ENCODE data around the gene S100A7A. TPM values are rescaled to one million over a fixed set of nuclear protein-coding genes. Genes with fewer than 3 reads are reported as not detected.
A peak's percentile ranks its signal among the peaks of the same experiment; 100 is the strongest.
"Not testable (repeated sequence)": the region's sequence is repeated elsewhere in the genome, so short reads cannot be mapped to it uniquely, and the experiment has no call there.

S100A7A gene
- total RNA-seq, 1 donor from 2014 or later, result not detected

GRCh38 chr1:153395136-153395685, 21.1 kb upstream of the S100A7A start:
- peak; percentile 5 for DNase-seq (ENCODE audit: low spot score)

DNA sequence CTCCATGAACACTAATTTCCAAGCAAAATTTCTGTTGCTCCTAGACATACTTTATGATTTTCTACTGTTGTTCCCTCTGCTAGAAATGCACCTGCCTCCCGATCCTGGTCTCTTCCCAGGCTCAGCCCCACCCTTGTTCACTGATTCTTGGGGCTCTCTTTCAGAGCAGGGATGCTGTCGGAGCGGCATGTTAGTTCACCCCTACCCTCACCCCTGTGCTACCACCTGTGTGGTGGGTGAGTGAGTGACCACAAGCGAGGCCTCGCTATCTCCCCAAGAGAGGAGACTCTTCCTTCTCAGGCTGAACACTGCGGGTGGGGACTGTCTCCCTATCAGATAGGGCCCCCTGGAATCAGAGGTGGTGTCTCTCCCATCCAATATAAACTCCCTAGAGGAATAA, 20.5 kb upstream of the S100A7A start:
- no peak for DNase-seq (ENCODE audit: low spot score)

DNA sequence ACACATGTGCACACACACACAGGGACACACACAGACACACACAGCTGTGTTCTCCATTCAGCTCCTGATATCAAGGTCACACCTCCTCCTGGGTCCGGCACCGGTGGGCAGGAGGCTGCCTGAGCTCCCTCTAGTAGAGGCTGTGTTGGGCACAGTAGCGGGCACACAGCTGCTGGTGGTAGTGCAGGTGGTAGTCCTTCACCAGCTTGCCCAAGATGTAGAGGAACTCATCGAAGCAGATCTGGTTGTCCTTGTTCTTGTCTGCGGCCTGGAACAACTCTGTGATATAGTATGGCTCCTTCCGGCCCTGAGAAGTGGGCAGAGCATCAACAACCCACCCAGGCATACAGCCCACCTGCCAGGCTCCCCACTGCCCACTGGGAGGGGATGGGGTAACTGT, 19.9 kb upstream of the S100A7A start:
- DNase-seq (ENCODE audit: low spot score), result peak; percentile 2

DNA sequence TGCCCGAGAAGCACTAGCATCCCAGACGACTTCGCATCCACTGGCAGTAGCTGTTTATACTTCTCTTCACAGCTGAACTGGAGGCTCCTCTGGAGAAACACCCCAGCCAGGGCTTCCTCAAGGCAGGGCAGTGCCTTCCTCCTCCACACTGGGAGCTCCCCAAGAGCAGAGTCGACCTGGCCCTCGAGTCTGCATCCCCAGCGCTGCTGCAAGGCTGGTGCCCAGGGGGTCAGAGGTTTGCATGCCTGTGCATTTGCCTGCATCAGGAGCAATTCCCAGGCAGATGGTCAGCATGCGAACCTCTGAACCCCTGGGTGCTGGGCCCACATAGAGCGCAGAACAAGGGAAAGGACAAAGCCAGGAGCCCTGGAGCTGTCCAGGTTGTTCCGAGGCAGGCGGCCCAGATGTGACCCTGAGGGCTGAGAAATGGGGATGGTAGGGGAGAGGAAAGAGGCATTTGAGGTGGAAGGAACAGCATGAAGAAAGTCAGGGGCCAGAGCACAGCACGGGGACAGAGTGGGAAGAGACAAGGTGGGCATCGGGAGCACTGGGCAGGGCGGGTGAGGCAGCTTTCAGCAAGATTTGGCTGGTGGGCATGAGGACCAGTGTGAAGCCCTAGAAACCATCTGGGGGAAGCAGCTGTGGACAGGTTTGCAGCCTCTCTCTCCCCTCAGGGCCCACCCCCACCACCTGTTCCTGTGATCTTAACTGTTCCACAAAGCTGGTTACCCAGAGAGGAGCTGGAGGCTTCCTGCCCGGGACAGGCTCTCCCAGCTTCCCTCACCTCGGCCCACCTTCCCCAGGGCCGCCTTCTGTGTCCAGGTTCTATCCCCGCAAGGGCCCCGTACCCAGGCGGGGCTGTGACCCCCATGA, 19.0 kb upstream of the S100A7A start:
- peak; percentile 5 for DNase-seq (ENCODE audit: low spot score)

GRCh38 chr1:153397924-153398651, 18.2 kb upstream of the S100A7A start:
- peak; percentile 7 for DNase-seq (ENCODE audit: low spot score)

DNA sequence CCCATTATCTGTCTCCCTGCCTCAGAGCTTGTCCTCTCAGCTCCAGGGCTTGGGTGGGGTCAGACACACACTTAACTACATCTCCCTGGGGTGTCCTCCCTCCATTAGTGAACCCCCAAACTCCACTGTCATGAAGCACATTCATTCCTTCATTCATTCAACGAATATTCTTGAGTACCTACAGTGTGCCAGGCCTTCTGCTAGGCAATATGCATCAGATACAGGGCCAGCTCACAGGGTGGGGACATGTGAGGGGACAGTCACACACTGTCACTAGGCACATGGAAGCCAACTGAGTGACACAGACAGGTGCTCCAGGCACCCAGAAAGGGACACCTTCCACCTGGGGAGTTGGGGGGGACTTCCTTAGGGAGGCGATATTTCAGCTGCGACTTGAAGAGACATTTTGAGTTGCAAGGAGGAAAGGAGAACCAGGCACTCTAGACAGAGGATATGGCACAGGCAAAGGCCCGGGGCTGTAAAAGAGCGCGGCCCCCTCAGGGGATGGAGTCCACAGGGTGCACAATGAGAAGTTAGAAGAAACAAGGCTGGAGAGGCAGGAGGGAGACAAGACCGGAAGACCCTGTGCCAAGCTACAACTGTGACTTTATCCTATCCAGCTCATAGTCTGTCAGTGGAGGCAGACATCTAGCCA, 16.8 kb upstream of the S100A7A start:
- no peak for DNase-seq (ENCODE audit: low spot score)

GRCh38 chr1:153400244-153400643, 16.1 kb upstream of the S100A7A start:
- DNase-seq (ENCODE audit: low spot score), result no peak

DNA sequence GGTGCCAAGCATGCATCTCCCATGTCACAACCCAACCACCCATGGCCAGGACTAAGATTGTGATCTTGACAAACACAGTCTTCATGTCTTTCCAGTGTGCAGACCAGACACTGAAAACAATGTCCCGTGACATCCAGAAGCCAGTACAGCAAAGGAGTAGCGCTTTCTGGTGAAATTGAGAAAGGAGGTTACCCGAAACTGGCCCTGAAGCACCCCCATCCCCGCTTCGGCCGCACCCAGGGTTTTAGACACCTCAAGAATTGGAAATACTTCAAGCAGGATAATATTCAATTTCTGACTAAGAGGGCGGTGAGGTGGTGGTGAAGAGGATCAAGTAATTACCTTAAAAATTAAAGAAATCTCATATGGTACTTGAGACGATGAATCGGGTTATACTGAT, 14.9 kb upstream of the S100A7A start:
- DNase-seq (ENCODE audit: low spot score), result no peak

DNA sequence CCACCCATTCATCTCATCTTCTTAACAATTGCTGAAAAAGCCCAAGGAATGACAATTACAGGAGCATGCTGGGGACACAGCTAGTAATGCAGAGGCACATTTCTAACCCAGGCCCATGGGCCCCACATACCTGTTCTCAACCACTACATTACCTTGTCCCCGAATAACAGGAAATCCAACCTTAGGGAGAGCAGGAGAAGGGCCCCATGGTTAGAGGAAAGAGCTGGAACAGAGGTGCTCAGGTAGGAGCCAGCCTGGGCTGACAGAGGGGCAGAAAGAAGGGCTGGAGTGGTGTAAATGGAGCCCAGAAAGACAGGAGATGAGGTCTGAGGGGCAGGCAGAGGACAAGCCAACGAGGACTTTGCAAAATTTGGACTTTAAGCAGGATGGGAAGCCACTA, 14.1 kb upstream of the S100A7A start:
- no peak for DNase-seq (ENCODE audit: low spot score)

DNA sequence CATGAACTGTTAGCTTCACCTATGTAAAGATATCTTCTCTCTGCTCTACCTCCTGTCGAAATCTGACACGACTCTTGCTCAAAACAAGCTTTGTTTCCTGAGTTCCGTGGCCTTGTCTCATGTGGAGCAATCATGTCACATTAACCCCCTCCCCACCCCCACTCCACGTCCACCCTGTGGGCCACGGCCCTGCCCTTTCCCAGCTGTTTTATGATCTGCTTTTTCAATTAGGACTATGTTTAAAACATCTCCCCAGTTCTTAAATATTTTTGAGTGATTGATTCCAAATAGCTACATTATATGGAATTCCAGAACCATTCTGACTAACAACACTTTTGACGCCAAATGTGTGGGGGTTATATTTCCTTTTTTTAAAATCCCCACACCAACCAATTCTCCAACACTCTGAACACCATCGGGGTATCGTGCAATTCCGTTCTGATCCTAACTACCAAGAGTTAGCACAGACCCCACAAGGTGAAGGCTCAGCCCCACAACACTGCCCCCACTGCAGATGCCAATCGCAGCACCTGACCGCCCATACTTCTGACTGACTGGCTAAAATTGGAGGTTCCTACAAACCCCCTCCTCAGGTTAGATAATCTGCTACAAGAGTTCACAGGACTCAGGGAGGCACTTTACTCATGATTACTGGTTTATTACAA, 12.8 kb upstream of the S100A7A start:
- DNase-seq (ENCODE audit: low spot score), result no peak

DNA sequence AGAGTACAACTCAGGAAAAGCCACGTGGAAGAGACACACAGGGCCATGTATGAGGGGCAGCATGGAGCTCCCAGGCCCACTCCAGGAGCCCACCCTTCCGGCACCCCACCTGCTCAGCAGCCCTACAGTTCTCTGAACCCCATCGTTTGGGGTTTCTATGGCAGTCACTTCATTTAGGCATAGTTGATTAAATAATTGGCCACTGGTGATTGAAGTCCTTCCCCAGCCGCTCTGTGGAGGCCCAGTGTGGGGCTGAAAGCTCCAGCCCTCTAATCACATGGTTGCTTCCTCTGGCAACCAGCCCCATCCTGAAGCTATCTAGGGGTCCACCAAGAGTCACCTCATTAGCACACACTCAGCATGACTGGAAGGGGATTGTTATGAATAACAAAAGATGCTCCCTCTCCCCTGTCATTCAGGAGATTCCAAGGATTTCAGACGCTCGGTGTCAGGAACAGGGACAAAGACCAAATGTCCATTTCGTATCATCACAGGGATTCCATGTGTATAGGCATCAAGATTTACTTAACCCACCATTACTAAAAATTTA, 12.2 kb upstream of the S100A7A start:
- no peak for DNase-seq (ENCODE audit: low spot score)

- peak; percentile 23 for DNase-seq (ENCODE audit: low spot score)
These were observed 11.6 kb upstream of the S100A7A start for GRCh38 chr1:153404768-153405167.

DNA sequence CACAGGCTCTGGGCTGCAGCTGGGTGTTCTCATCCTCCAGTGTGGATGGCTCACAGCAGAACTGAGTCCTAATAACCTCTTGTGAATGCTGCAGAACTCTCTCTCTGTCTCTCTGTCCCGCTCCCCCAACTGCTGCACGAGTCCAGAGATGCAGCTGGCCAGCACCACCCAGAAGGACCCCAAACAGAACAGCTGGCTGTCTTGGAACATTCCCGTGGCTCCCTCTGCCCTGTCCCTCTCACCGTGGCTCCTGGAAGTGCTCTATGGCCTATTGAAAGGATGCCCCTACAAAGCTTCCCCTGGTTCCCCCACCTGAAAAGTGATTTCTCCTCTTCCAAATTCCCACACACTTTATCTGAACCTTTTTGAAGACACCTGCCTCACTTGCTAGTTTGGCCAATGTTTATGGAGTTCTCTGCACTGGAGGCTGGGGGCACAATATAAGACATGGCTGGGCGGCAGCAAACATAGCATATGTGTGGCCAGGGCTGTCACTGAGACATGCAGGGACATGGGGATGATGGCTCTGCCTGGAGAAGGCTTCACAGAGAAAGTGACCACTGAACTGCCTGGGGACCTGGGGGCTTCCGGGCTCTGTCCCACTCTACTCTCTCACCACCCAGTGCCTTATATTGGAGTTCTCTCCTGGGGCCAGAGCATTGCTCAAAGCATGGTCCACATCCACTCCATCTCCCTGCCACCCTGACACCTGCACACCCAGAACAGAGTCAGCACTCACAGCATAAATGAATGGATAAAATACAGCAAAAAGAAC, 10.3 kb upstream of the S100A7A start:
- DNase-seq (ENCODE audit: low spot score), result not testable (repeated sequence)

DNA sequence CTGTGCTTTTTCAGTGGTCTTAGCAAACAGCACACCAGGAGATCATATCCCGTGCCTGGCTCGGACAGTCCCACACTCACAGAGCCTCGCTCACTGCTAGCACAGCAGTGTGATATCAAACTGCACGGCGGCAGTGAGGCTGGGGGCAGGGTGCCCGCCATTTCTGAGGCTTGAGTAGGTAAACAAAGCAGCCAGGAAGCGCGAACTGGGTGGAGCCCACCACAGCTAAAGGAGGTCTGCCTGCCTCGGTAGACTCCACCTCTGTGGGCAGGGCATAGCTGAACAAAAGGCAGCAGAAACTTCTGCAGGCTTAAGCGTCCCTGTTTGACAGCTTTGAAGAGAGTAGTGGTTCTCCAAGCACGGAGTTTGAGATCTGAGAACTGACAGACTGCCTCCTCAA, 9.0 kb upstream of the S100A7A start:
- not testable (repeated sequence) for DNase-seq (ENCODE audit: low spot score)

DNA sequence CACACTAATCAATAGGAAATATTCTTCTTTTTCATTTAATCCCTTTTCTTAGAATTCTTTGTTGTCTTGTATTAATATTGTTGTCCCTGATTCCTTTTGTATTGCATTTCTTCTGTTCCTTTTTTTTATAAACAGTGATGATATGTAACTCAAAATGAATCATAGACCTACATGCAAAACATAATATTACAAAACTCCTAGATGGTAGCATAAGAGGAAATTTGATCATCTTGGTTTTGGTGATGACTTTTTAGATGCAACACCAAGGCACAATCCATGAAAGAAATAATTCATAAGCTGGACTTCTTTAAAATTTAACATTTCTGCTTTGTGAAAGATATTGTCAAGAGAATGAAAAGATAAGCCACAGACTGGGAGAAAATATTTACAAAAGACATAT, 2.4 kb upstream of the S100A7A start:
- DNase-seq (ENCODE audit: low spot score), result not testable (repeated sequence)

GRCh38 chr1:153417136-153417888, 992 bp downstream of the S100A7A start:
- no peak for DNase-seq (ENCODE audit: low spot score)

- DNase-seq (ENCODE audit: low spot score), result not testable (repeated sequence)
These were observed 2.6 kb downstream of the S100A7A start for GRCh38 chr1:153418758-153419435.

- not testable (repeated sequence) for DNase-seq (ENCODE audit: low spot score)
These were observed 3.1 kb downstream of the S100A7A start for GRCh38 chr1:153419436-153419793.

DNA sequence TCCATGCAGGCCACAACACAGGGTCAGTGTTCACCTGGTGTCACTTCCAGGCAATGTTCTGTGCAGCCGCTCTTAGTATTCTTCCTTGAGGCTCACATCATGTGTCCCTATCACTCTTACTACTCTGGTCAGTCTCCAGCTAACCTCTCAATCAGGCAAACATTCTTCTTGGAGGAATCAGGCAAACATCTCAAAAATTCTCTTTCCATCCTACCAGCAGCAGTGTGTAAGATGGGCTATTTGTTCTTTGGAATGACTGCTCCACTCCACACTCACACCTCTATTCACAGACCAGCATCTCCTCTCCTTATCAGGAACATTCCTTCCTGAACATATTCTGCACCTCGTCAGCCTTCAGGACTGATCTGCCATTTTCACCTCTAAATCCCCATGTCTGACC, 4.0 kb downstream of the S100A7A start:
- DNase-seq (ENCODE audit: low spot score), result no peak
